HG03342 (cell line): Measurements from ENCODE around the gene TIAM2.
"Not testable (repeated sequence)": the region's sequence is repeated elsewhere in the genome, so short reads cannot be mapped to it uniquely, and the experiment has no call there.

Source experiments
- ATAC-seq: cut with Tn5 transposase; IDR thresholded peaks from one replicate; pipeline ENCODE4 v1.9.1; 2021; ENCODE audit warnings: mild to moderate bottlenecking, moderate library complexity; ENCODE audit not compliant: unreplicated experiment

The TIAM2 gene

DNA sequence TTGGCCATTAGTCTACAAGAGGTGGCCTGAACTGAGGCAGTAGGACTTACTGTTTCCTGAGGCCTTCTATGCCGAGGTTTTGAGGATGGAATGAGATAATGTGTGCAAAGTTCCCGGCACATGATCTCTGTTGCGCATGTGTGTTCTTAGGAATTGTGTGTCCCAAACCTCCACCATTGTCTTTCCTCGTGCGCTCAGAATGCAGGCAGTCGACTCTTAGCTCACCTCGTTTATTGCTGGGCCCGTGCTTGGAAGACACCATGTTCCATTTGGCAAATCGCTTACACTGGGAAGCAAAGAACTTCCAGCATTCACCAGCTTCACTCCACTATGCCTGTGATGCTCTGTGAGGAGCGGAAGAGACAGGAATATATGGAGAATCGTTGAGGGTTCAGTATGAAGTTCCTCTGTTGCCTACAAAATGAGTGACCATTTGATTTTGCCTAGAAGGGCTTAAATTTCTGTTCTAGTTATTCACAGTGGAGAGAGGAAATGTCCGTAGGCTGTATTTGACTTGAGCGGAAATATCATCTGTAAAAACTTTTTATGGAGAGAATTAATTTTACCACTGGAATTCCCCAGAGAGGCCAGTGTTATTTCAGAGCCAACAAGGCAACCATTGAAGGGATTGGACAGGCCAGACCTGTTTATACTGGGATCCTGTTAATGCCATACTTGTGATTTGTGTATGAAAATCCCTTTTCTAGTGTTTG is 193.0 kb downstream of the TIAM2 start:
- no peak for ATAC-seq

GRCh38 chr6:155188707-155189496 is 193.8 kb downstream of the TIAM2 start:
- no peak for ATAC-seq

- ATAC-seq = no peak
Measured at GRCh38 chr6:155190677-155191076, 195.6 kb downstream of the TIAM2 start.

DNA sequence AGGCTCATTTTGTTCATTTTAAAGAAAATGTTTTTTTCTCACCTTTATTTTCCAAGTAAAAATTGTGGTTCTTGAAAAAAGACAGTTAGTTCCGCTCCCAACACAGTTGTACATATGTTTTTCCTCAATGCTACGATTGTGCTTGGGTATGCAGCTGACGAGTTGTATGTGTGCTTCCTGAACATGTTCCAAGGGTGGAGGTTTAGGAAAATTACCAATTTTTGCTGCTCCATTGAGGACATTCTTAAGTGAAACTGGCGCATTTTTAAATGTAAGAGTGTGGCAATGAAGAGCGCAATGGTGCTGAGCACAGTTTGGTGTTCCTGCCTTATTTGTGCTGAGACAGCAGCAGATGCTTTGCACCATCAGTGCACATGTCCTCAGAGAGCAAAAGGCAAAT is 198.4 kb downstream of the TIAM2 start:
- no peak for ATAC-seq

GRCh38 chr6:155194399-155194798 is 199.3 kb downstream of the TIAM2 start:
- ATAC-seq = no peak

GRCh38 chr6:155195903-155196302 is 200.8 kb downstream of the TIAM2 start:
- ATAC-seq = no peak

DNA sequence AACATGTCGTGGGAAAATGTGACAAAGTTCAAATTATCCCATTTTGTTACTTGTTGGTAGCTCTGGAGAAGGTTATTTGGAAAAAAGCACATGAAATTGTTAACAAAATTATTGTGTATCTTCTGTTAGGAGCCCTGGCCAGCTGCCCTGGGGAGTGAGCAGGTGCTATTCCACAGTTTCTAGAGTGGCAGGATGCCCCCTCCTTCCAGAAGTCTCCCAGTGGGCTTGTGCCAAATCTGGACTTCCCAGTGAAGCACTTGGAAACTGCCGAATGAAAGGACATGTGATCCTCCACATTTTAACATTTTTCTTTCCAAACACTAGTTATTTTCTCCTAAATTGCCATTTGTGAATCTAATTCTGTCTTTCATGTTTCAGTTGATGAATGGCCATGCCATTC is 201.8 kb downstream of the TIAM2 start:
- ATAC-seq = no peak

- ATAC-seq = no peak
Measured at GRCh38 chr6:155197932-155198331, 202.8 kb downstream of the TIAM2 start.

DNA sequence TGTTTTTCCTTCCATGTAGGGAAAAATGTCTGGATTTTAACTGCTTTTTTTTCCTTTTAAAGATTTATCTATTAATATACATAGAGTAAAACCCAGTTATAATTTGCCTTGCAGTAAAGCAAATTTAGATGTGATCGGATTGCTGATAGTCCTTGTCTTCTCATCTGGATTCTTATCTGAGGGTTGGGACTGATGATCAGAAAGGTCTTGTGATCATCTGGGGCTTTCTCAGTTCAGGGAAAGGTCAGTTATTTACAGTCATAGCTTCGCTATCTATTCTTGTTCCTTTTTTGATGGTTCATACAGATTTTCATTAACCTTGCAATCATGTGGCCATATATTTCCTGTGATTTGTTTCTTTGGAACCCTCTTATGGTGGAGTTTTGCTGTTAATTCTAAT is 204.9 kb downstream of the TIAM2 start:
- ATAC-seq = peak; percentile 55

- ATAC-seq = peak; percentile 41
Measured at GRCh38 chr6:155201461-155202226, 206.5 kb downstream of the TIAM2 start.

DNA sequence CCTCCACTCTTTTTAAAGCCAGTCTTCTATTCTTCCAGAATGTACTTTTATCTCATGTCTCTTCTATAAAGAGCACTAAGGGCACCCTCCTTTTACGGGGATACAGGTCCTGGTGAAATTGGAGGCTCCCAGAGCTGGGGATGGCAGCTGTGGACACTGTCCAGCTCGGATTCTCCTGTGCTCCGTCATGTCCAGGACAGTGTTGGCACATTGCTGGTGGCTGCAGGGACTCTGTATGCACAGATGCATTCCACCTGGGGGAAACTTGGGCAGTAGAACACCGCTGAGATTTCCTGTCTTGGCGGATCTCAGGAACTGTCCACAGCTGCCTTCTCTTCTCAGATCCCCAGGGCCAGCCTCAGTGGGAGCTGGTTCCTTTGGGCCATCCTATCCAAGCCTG is 212.1 kb downstream of the TIAM2 start:
- no peak for ATAC-seq

- no peak for ATAC-seq
Measured at GRCh38 chr6:155212106-155212505, 217.0 kb downstream of the TIAM2 start.

DNA sequence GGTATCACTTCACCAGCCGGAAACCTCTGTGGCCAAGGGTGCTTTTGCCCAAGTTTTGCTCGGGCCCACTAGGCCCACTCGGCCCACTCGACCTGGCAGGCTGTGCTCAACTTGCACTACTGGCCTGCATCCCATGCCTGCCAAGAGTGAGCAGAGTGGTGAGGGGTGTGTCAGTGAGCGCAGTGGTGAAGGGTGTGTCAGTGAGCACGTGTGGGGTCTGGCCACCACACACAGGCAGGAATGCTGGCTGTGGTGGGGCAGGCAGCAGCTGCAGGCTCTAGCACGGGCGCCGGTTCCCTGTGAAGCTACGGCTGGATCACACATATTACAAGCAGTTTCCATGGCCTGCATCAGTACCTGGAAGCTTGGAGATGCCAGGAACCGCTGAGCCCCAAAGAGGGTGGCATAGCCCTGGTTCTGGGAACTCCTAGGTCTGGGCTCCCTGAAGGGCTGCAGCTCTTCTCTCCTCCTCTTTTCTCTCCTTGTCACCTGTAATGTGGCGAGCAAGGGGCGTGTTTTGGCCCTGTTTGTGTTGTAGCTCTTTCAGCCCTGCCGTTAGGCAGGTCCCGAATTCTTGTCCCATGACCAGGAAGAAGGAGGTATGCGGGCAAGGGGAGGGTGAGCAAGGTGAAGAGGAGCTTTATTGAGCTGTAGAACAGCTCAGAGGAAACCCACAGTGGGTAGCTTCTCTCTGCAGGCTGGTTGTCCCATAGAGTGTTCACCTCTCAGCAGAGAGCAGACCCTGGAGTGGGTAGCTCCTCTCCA is 217.7 kb downstream of the TIAM2 start:
- ATAC-seq = no peak

DNA sequence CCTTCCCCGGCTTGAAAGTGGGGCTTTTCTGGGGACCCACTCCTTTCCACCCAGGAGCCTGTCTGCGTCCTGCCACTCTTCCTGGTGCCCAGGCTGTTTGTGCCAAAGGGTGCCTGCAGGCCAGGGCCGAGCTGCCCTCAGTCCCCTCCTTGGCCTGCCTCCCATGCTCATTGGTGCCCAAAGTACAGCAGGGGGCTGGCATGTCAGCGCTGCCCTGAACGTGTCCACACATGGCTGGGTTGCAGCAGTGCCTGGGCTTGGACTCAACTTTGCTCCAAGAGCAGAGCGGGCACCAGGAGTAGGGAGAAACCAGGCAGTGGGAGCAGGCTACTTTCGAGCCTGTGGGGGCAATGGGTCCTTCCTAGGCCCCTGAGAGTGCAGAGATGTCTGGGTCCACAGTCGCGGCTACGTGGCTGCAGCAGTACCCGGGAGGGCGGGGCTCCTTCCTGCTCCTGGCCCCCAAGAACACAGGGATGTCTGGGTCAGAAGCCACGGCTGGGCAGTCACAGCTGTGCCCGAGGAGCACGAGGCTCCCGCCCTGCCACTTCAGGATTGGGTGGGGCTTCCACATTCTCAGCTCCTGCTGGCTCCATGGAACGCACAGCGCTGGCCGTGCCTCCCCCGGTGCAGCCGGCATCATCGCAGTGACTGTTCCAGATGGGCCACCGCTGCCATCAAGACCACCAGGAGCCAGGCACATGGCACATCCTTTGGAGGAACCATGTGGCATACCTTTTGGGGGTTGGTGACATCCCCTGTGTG is 218.7 kb downstream of the TIAM2 start:
- no peak for ATAC-seq

- ATAC-seq = no peak
Measured at GRCh38 chr6:155215906-155216305, 220.8 kb downstream of the TIAM2 start.

GRCh38 chr6:155216312-155217046 is 221.4 kb downstream of the TIAM2 start:
- ATAC-seq = no peak

DNA sequence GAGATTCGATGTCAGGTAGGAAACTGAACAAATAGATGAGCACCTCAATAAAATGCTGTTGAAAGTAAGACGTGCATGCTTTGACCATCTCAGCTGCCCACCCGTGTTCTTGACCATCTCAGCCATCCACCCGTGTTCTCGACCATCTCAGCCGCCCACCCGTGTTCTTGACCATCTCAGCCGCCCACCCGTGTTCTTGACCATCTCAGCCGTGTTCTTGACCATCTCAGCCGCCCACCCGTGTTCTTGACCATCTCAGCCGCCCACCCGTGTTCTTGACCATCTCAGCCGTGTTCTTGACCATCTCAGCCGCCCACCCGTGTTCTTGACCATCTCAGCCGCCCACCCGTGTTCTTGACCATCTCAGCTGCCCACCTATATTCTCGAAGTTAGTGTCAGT is 223.6 kb downstream of the TIAM2 start:
- not testable (repeated sequence) for ATAC-seq

- ATAC-seq = no peak
Measured at GRCh38 chr6:155219299-155219698, 224.2 kb downstream of the TIAM2 start.

DNA sequence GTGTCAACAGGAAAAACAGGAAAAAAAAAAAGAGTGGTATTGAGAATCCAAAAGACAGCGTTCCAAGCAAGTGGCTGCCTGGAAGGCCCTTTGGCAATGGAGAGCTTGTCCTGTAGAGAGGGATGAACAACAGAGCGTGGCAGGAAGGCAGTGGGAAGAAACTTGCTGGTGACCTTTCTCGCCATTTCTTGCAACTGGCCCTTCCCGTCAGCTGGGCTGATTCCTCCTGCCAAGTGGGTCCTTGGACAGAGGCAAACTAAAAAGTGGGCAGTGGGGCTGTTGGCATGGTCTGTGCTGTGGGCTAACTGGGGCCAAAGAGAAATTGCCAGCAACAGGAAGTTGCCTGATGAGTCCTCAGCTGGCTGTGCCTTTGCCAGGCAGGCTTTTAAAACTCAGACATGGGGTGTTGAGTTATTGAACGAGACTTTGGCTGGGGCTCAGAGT is 224.8 kb downstream of the TIAM2 start:
- ATAC-seq = no peak
